Mesothelial cell of epicardium (in vitro differentiated cells): ENCODE data around the gene PCBD1. TPM values are rescaled to one million over a fixed set of nuclear protein-coding genes. Genes with fewer than 3 reads are reported as not detected.

ENCODE experiments used
- DNase-seq, 2 experiments: peaks; one replicate each; pipeline ENCODE4 v3.0.0; 2021; ENCODE audit warnings: low spot score in 2 of 2; ENCODE audit not compliant: unreplicated experiment in 2 of 2
- H3K27ac Mint-ChIP-seq: 2 replicates; pipeline ENCODE4 v1.8.0; 2021; ENCODE audit warnings: mixed read lengths
- H3K27me3 Mint-ChIP-seq: 2 replicates; pipeline ENCODE4 v1.8.0; 2021; ENCODE audit warnings: low read depth, mixed read lengths
- H3K36me3 Mint-ChIP-seq: 2 replicates; pipeline ENCODE4 v1.8.0; 2021; ENCODE audit warnings: mixed read lengths
- H3K4me1 Mint-ChIP-seq: 2 replicates; pipeline ENCODE4 v1.8.0; 2021; ENCODE audit warnings: mixed read lengths
- H3K4me3 Mint-ChIP-seq: 2 replicates; pipeline ENCODE4 v1.8.0; 2021; ENCODE audit warnings: mild to moderate bottlenecking, moderate library complexity, mixed read lengths
- H3K9me3 Mint-ChIP-seq: 2 replicates; pipeline ENCODE4 v1.8.0; 2021; ENCODE audit warnings: mixed read lengths
- total RNA-seq: library from RNA; stranded (reverse); gene quantifications from 3 replicates; pipeline ENCODE4 v1.2.1, GENCODE V29; 2021
- TF ChIP-seq, protein P1 (sequence below): fragments of 200-600 bp; sonication (generic); IDR thresholded peaks from one replicate; pipeline ENCODE4 v1.5.0; 2021; ENCODE audit warnings: antibody characterized with exemption; ENCODE audit not compliant: unreplicated experiment

The PCBD1 gene
- total RNA-seq, result 50.5 to 51.7 TPM (median 51.4 TPM) in 3 replicates

DNA sequence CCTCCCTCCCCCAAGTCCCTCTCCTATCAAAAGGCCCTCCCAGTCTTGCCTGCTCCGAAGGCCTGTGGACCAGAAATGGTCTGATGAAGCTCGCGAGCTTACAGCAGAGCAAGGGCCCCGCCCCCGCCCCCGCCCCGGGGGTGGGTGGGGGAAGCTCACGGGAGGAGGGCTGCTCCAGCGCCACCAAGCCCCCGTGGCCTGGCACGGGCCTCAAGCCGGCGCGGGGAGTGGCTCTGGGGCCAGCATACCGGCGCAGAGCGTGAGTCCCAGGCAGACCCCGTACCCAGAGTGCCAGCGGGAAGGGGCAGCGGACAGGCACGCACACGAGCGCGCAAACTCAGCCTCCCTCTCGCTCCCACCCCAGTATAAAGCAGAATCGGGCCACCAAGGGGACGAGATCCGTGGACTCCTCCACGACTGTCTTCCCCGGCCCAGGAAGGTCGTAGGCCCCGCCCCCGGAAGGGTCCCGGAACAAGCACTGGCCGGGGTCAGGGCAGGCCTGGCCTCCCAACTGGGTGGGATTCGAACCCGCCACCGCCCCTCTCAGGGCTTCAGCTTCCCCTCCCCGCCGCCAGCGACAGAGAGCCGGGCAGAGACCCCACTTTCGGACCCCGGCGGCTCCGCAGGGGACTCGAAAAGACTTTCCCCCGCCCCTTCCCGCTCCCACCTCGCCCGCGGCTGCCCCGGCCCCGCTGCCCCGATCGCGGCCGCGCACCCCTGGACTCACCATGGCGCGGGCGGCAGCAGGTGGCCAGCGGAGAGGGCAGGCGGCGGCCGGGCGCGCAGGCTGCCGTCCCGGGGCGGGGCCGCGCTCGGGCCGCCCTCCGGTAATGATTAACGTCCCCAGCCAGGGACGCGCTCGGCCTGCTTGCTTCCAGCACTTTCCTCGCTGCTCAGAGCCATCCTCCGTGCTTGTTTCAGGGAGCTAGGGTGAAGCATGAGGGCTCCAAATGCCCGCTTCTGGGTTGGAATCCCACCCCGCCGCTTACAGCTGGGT is at the start of gene PCBD1:
TSS of gene PCBD1 (minus strand) at position 762 of the 997 bp plus-strand sequence. CDS start at position 730, 32 bp downstream.
- H3K4me3 Mint-ChIP-seq, result peak within 1 kb of the TSS; percentile 75
- H3K9me3 Mint-ChIP-seq, result no peaks in the 10 kb centered on the region
- H3K4me1 Mint-ChIP-seq, result peaks cover 21% of the 10 kb centered on the region
- DNase-seq, result peak; percentile 55 to 69
- TF ChIP-seq, protein P1, sequence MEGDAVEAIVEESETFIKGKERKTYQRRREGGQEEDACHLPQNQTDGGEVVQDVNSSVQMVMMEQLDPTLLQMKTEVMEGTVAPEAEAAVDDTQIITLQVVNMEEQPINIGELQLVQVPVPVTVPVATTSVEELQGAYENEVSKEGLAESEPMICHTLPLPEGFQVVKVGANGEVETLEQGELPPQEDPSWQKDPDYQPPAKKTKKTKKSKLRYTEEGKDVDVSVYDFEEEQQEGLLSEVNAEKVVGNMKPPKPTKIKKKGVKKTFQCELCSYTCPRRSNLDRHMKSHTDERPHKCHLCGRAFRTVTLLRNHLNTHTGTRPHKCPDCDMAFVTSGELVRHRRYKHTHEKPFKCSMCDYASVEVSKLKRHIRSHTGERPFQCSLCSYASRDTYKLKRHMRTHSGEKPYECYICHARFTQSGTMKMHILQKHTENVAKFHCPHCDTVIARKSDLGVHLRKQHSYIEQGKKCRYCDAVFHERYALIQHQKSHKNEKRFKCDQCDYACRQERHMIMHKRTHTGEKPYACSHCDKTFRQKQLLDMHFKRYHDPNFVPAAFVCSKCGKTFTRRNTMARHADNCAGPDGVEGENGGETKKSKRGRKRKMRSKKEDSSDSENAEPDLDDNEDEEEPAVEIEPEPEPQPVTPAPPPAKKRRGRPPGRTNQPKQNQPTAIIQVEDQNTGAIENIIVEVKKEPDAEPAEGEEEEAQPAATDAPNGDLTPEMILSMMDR, result no peak
- peak within 1 kb of the TSS; percentile 34 for H3K27ac Mint-ChIP-seq
- peaks cover 2% of the 10 kb centered on the region for H3K27me3 Mint-ChIP-seq
- H3K36me3 Mint-ChIP-seq, result peaks cover 19% of the 10 kb centered on the region

DNA sequence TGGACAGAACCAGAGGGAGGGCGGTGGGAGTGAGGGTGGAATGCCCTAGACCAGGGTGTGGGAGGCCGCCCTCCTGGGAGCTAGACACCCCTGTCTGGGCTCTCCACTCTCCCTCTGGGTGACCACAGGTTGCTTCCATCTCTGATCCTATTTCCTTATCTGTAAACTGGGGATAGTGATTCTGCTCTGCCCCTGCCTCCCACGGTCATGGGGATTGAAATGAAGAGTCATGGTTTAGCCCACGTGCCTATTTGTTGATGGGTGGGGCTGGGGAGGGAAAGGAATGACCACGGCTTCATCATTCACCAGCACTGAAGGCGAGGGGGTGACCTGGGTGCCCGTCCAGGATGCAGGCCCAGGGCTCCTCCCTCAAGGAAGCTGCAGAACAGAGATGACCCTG is 49.3 kb upstream of the PCBD1 start:
- Mint-ChIP-seq H3K27me3 (peaks cover 93% of the 10 kb centered on the region), H3K36me3 (no peaks in the 10 kb centered on the region), H3K4me1 (peaks cover 16% of the 10 kb centered on the region), H3K27ac (no peak overlapping the region), H3K4me3 (no peak overlapping the region), H3K9me3 (no peaks in the 10 kb centered on the region)
- TF ChIP-seq, protein P1, result no peak
- DNase-seq, result no peak

DNA sequence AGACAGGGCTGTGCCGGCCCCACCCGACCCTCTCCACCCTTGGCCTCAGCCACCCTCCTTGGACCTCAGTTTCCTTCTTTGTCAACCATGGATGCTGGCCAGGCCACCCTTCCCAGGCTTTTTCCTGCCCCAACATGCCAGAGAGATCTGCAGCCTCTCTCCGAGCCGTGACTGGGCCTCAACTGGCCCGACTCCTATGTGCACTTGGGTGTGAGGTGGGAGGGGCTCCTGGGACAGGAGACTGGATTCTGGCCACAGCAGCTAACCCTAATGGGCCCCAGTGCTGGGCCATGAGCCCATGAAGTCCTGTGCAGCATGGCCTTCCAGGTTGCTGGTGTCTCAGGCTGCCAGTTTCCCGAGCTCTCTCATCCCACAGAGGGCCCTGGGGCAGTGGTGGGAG is 47.7 kb upstream of the PCBD1 start:
- H3K27me3 Mint-ChIP-seq, result peaks cover 86% of the 10 kb centered on the region

DNA sequence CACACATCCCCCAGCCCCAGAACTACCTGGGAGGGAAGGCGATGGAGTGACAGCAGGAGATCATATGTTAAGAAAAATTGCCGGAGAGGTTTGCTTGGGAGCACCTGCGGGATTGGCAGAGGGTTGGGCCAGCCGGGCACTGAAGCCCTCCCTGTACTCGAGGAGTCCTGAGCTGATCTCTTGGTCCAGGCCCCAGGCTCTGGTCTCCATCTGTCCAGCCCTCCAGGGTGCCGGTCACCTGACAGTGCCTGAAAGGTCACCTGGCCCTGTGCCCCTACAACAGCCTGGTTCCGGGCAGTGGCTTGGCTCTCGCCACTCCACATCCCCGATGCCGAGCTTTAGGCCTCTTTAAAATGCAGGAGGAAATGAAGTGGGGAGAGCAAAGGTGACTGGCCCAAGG is 47.3 kb upstream of the PCBD1 start:
- Mint-ChIP-seq H3K27me3 (peaks cover 86% of the 10 kb centered on the region), H3K36me3 (no peaks in the 10 kb centered on the region), H3K4me1 (peaks cover 30% of the 10 kb centered on the region), H3K27ac (no peak overlapping the region), H3K4me3 (no peak overlapping the region), H3K9me3 (no peaks in the 10 kb centered on the region)
- no peak for DNase-seq
- TF ChIP-seq, protein P1, result no peak

More for the DNA sequence above, 47.7 kb upstream of the PCBD1 start:
- Mint-ChIP-seq H3K27ac (no peak overlapping the region), H3K36me3 (no peaks in the 10 kb centered on the region), H3K4me1 (peaks cover 27% of the 10 kb centered on the region), H3K4me3 (no peak overlapping the region), H3K9me3 (no peaks in the 10 kb centered on the region)
- TF ChIP-seq, protein P1, result no peak
- DNase-seq, result no peak

DNA sequence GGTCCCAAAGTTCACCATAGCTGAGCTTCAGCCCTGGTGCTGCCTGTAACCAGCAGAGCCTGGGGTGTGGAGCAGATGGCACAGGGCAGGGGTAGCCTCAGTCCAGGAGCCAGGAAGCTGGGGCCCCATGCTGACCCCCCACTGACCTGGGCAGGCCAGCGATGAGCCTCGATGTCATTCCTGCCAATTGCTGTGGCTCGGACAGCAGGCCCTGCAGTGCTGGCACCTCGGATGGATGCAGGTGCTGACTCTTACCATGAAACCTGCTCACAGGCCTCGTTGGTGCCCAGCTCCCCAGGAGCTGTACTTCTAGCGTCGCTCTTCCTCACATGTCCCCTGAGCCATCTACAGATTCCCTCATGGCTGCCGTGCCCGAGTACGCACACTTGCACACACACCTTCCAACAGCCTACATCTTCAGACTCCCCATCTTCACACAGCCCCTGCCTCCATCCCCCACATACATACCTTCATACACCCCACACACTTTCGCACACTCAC is 46.8 kb upstream of the PCBD1 start:
- Mint-ChIP-seq H3K27ac (no peak overlapping the region), H3K9me3 (no peaks in the 10 kb centered on the region), H3K4me3 (no peak overlapping the region), H3K36me3 (no peaks in the 10 kb centered on the region), H3K4me1 (peaks cover 35% of the 10 kb centered on the region), H3K27me3 (peaks cover 86% of the 10 kb centered on the region)
- no peak for DNase-seq
- TF ChIP-seq, protein P1, result no peak
